K562 (cell line): ENCODE results near the gene EXOC3L1. TPM values are rescaled to one million over a fixed set of nuclear protein-coding genes. Genes with fewer than 3 reads are reported as not detected.

ENCODE experiments used
- ATAC-seq: fragments of 200-7000 bp; cut with Tn5 transposase; 3 replicates; pipeline ENCODE4 v1.9.1; 2020; ENCODE audit warnings: moderate library complexity
- BruUV-seq: library from RNA; stranded (reverse); fragments of 400-500 nt; replicated peaks from 2 replicates; lab custom pipeline; 2021; lab: Mats Ljungman, UMichigan
- CTCF ChIA-PET: fragments of 300-600 bp; formaldehyde crosslinking; extraction: SDS; loops from one replicate; lab custom pipeline; 2021; ENCODE audit warnings: low intra/inter-chr PET ratio; lab: Yijun Ruan, JAX
- POLR2A ChIA-PET: fragments of 300-600, 350-650 bp; sonication (Branson Sonifier 250); formaldehyde crosslinking; extraction: SDS; loops from one replicate; lab custom pipeline; 2021; ENCODE audit warnings: antibody characterized with exemption, inconsistent platforms; lab: Yijun Ruan, JAX
- DNase-seq, 4 experiments: peaks; one replicate each; pipeline versions ENCODE4 v3.0.0 to v3.0.0-alpha.2; 2011 to 2018; ENCODE audit warnings: low spot score in 3 of 4, mixed read lengths in 3 of 4; ENCODE audit errors: extremely low read depth in 1 of 4
- FAIRE-seq: peaks from 2 replicates; lab custom pipeline; 2011; peaks lifted over from hg19 to GRCh38; lab: Jason Lieb, UNC
- H2AFZ ChIP-seq: 2 replicates; pipeline ENCODE4 v1.6.0; 2011; ENCODE audit warnings: low read depth, low read length, control low read depth, inconsistent platforms
- H3K27ac ChIP-seq: fragments of 200-600 bp; 3 replicates; pipeline ENCODE4 v1.8.0; 2011; ENCODE audit warnings: low read depth, mild to moderate bottlenecking, control low read depth, inconsistent platforms, low read length, moderate library complexity, mixed read lengths; ENCODE audit errors: extremely low read depth
- H3K27me3 ChIP-seq, 2 experiments: fragments of 300-600 bp in 1 of 2; 2 replicates in 1 of 2; 3 replicates in 1 of 2; pipeline versions ENCODE4 v1.6.0 to v1.8.0; 2011; ENCODE audit warnings: inconsistent platforms in 2 of 2, low read length in 2 of 2, mild to moderate bottlenecking in 1 of 2, mixed read lengths in 1 of 2, moderate library complexity in 1 of 2; ENCODE audit not compliant: control insufficient read depth in 2 of 2, insufficient read depth in 2 of 2
- H3K36me3 ChIP-seq: fragments of 300-600 bp; 3 replicates; pipeline ENCODE4 v1.8.0; 2011; ENCODE audit warnings: mild to moderate bottlenecking, low read length, inconsistent platforms; ENCODE audit not compliant: control insufficient read depth, insufficient read depth
- H3K4me1 ChIP-seq, 2 experiments: fragments of 200-600 bp in 1 of 2; replicated peaks in 1 of 2; 2 replicates in 1 of 2; 3 replicates in 1 of 2; pipeline versions ENCODE4 v1.5.1 to v1.8.0; 2011; ENCODE audit warnings: inconsistent platforms in 2 of 2, low read length in 2 of 2, mild to moderate bottlenecking in 1 of 2, mixed read lengths in 1 of 2, moderate library complexity in 1 of 2; ENCODE audit not compliant: control insufficient read depth in 2 of 2, insufficient read depth in 2 of 2
- H3K4me2 ChIP-seq: 2 replicates; pipeline ENCODE4 v1.6.1; 2011; ENCODE audit warnings: low read length, control low read depth, inconsistent platforms, mixed read lengths; ENCODE audit not compliant: insufficient read depth
- H3K4me3 ChIP-seq: fragments of 200-600 bp; sonication (generic), shearing (Covaris generic); 2 replicates; pipeline ENCODE4 v1.5.1; 2016; ENCODE audit warnings: control low read depth, inconsistent platforms
- H3K79me2 ChIP-seq: fragments of 200-600 bp; 3 replicates; pipeline ENCODE4 v1.8.0; 2011; ENCODE audit warnings: low read length, inconsistent platforms; ENCODE audit not compliant: control insufficient read depth, insufficient read depth
- H3K9ac ChIP-seq, 2 experiments: 2 replicates each; pipeline versions ENCODE4 v1.6.0 to v1.6.1; 2011; ENCODE audit warnings: low read depth in 2 of 2, low read length in 2 of 2, control low read depth in 1 of 2, inconsistent platforms in 1 of 2, mild to moderate bottlenecking in 1 of 2, mixed read lengths in 1 of 2; ENCODE audit not compliant: insufficient read depth in 1 of 2
- H3K9me1 ChIP-seq: one replicate; pipeline ENCODE4 v1.6.0; 2011; ENCODE audit warnings: inconsistent platforms, mild to moderate bottlenecking, low read length, moderate library complexity; ENCODE audit not compliant: control insufficient read depth, insufficient read depth
- H3K9me3 ChIP-seq: replicated peaks from 2 replicates; pipeline ENCODE4 v1.5.1; 2011; ENCODE audit warnings: low read depth, low read length, inconsistent platforms; ENCODE audit not compliant: control insufficient read depth, insufficient read depth
- H4K20me1 ChIP-seq: replicated peaks from 2 replicates; pipeline ENCODE4 v1.6.1; 2011; ENCODE audit warnings: low read length, inconsistent platforms, mixed read lengths; ENCODE audit not compliant: control insufficient read depth, insufficient read depth
- POLR2G ChIP-seq: fragments of 200-400 bp; formaldehyde crosslinking; IDR thresholded peaks from 2 replicates; pipeline ENCODE4 v1.6.1; 2017; ENCODE audit warnings: low read depth, mild to moderate bottlenecking, antibody characterized with exemption, low read length, moderate library complexity
- WGBS: fragments of 100-300 bp; shearing (Covaris generic); methylation state at CpG from one replicate; pipeline ENCODE4 v1.1.6; 2016; ENCODE audit warnings: low coverage, mixed read lengths; ENCODE audit not compliant: insufficient coverage; ENCODE audit errors: missing lambda C conversion rate; 5-methylcytosine and 5-hydroxymethylcytosine counted together
- in situ Hi-C: fragments of 300-500 bp; cut with MboI; formaldehyde crosslinking; loops from 4 replicates; pipeline ENCODE4 v1.15.0; 2018; ENCODE audit warnings: inconsistent platforms, mixed read lengths
- intact Hi-C: fragments of 100-400 bp; cut with micrococcal nuclease; formaldehyde crosslinking; loops from 2 replicates; pipeline ENCODE4 v1.14.2; 2022
- polyA plus RNA-seq, 8 experiments: library from polyadenylated mRNA; depleted of rRNA in 4 of 8; stranded (reverse) in 5 of 8; unstranded in 3 of 8; fragments of >200 nt; fragmentation: Nextera tagmentation in 2 of 8; fragmentation: Illumina TruSeq in 1 of 8; extraction: Ambion mirVana in 2 of 8; extraction: Trizol in 1 of 8; gene quantifications; 2 replicates each; pipeline versions ENCODE4 v1.2.1 to v1.2.3, GENCODE V29; 2011 to 2014; ENCODE audit warnings: inconsistent platforms in 1 of 8, missing spikeins in 1 of 8
- total RNA-seq, 7 experiments: library from RNA; depleted of rRNA in 6 of 7; stranded (reverse); fragments of >200 nt in 6 of 7; fragmentation: Illumina TruSeq in 2 of 7; extraction: Trizol in 2 of 7; gene quantifications; 2 replicates each; pipeline versions ENCODE4 v1.2.1 to v1.2.3, GENCODE V29; 2011 to 2021; ENCODE audit warnings: low replicate concordance in 1 of 7
- TF ChIP-seq, protein P1 (sequence below): fragments of 200-800 bp; sonication (Bioruptor generic); IDR thresholded peaks from 2 replicates; pipeline ENCODE4 v1.6.1; 2017; ENCODE audit warnings: missing genetic modification characterization, missing compliant biosample characterization
- TF ChIP-seq, protein P2 (sequence below): sonication (generic); formaldehyde crosslinking; IDR thresholded peaks from 2 replicates; pipeline ENCODE4 v1.8.1; 2023; ENCODE audit warnings: mild to moderate bottlenecking, missing genetic modification reagents

Gene EXOC3L1
- total and polyA plus RNA-seq, 9 of the 15 experiments (the other 6 are each of a cell fraction or from before 2014, with no cell fraction given), result 0.08 TPM; not detected in 8

DNA sequence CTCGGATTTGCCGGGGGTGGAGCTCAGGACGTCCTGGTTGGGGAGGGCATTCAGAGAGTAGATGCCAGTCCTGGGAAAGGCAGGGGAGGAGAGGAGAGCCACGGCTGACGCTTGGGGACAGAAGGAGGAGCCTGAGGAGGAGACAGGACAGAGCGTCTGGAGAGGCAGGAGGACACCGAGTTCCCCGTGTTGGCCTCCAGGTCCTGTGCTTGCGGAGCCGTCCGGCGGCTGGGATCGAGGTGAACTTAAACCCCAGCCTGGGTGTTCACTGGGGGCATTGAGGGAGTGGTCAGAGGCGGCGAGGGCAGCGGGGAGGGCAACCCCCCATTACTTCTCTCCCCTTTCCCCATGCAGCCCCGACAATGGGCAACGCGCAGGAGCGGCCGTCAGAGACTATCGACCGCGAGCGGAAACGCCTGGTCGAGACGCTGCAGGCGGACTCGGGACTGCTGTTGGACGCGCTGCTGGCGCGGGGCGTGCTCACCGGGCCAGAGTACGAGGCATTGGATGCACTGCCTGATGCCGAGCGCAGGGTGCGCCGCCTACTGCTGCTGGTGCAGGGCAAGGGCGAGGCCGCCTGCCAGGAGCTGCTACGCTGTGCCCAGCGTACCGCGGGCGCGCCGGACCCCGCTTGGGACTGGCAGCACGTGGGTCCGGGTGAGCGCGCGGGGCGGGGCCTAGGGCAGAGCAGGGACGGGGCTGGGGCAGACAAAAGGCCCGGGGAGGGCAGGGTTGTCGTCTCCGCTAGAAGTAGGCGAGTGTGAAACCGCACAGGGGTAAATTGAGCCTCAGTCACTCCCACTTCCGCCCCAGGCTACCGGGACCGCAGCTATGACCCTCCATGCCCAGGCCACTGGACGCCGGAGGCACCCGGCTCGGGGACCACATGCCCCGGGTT, 15.9 kb downstream of the EXOC3L1 start:
- no TSS peak for BruUV-seq
- in situ Hi-C loops (loop anchor here (25.0 kb wide), 1 partner anchor 212 kb away; the partner anchor contains the start of gene CES3), intact Hi-C loops (no loop called here)
- ATAC-seq (no peak), DNase-seq (no peak), FAIRE-seq (no peak)
- POLR2A ChIA-PET, result interaction anchor here (0.6 to 1.1 kb wide), 4 partner anchors 8 to 269 kb away, joined by 3 read pairs; partner anchors contain the start of gene B3GNT9
- Histone ChIP-seq H4K20me1 (no peaks in the 10 kb centered on the region), H3K27ac (no peak overlapping the region), H3K4me3 (no peak overlapping the region), H3K9me1 (no peaks in the 10 kb centered on the region), H2AFZ (no peak overlapping the region), H3K9me3 (no peaks in the 10 kb centered on the region), H3K4me1 (peaks cover 18 to 56% of the 10 kb centered on the region in 2 experiments; a peak in 4 of 5 replicates), H3K9ac (peak overlapping the region in 1 of 2 experiments; percentile 76; a peak in 2 of 4 replicates), H3K27me3 (no peaks in the 10 kb centered on the region), H3K4me2 (no peak overlapping the region), H3K36me3 (no peaks in the 10 kb centered on the region), H3K79me2 (no peaks in the 10 kb centered on the region)
- TF ChIP-seq, protein P1, sequence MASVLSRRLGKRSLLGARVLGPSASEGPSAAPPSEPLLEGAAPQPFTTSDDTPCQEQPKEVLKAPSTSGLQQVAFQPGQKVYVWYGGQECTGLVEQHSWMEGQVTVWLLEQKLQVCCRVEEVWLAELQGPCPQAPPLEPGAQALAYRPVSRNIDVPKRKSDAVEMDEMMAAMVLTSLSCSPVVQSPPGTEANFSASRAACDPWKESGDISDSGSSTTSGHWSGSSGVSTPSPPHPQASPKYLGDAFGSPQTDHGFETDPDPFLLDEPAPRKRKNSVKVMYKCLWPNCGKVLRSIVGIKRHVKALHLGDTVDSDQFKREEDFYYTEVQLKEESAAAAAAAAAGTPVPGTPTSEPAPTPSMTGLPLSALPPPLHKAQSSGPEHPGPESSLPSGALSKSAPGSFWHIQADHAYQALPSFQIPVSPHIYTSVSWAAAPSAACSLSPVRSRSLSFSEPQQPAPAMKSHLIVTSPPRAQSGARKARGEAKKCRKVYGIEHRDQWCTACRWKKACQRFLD (CRISPR knock-in tag), result no peak
- peak; percentile 28 for TF ChIP-seq POLR2G
- TF ChIP-seq, protein P2, sequence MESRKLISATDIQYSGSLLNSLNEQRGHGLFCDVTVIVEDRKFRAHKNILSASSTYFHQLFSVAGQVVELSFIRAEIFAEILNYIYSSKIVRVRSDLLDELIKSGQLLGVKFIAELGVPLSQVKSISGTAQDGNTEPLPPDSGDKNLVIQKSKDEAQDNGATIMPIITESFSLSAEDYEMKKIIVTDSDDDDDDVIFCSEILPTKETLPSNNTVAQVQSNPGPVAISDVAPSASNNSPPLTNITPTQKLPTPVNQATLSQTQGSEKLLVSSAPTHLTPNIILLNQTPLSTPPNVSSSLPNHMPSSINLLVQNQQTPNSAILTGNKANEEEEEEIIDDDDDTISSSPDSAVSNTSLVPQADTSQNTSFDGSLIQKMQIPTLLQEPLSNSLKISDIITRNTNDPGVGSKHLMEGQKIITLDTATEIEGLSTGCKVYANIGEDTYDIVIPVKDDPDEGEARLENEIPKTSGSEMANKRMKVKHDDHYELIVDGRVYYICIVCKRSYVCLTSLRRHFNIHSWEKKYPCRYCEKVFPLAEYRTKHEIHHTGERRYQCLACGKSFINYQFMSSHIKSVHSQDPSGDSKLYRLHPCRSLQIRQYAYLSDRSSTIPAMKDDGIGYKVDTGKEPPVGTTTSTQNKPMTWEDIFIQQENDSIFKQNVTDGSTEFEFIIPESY, result peak; percentile 86
- CTCF ChIA-PET, result no interaction called here
- 75% methylated on average over 24 of the region's 71 CpGs for WGBS
